K562 (cell line): ENCODE measurements around the gene PI4KA. TPM values are rescaled to one million over a fixed set of nuclear protein-coding genes. Genes with fewer than 3 reads are reported as not detected.

ENCODE experiments used
- ELK3 ChIP-seq: fragments of 450-650 bp; formaldehyde crosslinking; IDR thresholded peaks from 2 replicates; pipeline ENCODE4 v1.4.0; 2020; ENCODE audit warnings: mild to moderate bottlenecking
- HMGXB4 ChIP-seq: sonication (generic); formaldehyde crosslinking; IDR thresholded peaks from 2 replicates; pipeline ENCODE4 v1.8.1; 2023; ENCODE audit warnings: mild to moderate bottlenecking, missing genetic modification reagents
- LARP7 ChIP-seq: fragments of 450-650 bp; IDR thresholded peaks from 2 replicates; pipeline ENCODE4 v1.6.1; 2016
- RAD21 ChIP-seq, 2 experiments: fragments of 250-450 bp in 1 of 2; fragments of 450-650 bp in 1 of 2; sonication (Bioruptor Pico) in 1 of 2; formaldehyde crosslinking in 1 of 2; IDR thresholded peaks in 1 of 2; conservative IDR thresholded peaks in 1 of 2; 2 replicates each; pipeline versions ENCODE4 v1.4.0 to v1.8.0; 2020 to 2022; ENCODE audit warnings: mild to moderate bottlenecking in 2 of 2, moderate library complexity in 1 of 2
- SMAD1 ChIP-seq: fragments of 150-350 bp; IDR thresholded peaks from 2 replicates; pipeline ENCODE4 v1.6.1; 2014; ENCODE audit warnings: low read length, low read depth; ENCODE audit not compliant: partially characterized antibody
- STAG1 ChIP-seq: sonication (generic); formaldehyde crosslinking; IDR thresholded peaks from 2 replicates; pipeline ENCODE4 v1.5.0; 2020; ENCODE audit warnings: missing genetic modification reagents, borderline replicate concordance
- ZFX ChIP-seq: sonication (generic); formaldehyde crosslinking; IDR thresholded peaks from 2 replicates; pipeline ENCODE4 v1.8.0; 2022; ENCODE audit warnings: mild to moderate bottlenecking, missing genetic modification reagents, moderate library complexity
- polyA plus RNA-seq, 8 experiments: library from polyadenylated mRNA; depleted of rRNA in 4 of 8; stranded (reverse) in 5 of 8; unstranded in 3 of 8; fragments of >200 nt; fragmentation: Nextera tagmentation in 2 of 8; fragmentation: Illumina TruSeq in 1 of 8; extraction: Ambion mirVana in 2 of 8; extraction: Trizol in 1 of 8; gene quantifications; 2 replicates each; pipeline versions ENCODE4 v1.2.1 to v1.2.3, GENCODE V29; 2011 to 2014; ENCODE audit warnings: inconsistent platforms in 1 of 8, missing spikeins in 1 of 8
- total RNA-seq, 7 experiments: library from RNA; depleted of rRNA in 6 of 7; stranded (reverse); fragments of >200 nt in 6 of 7; fragmentation: Illumina TruSeq in 2 of 7; extraction: Trizol in 2 of 7; gene quantifications; 2 replicates each; pipeline versions ENCODE4 v1.2.1 to v1.2.3, GENCODE V29; 2011 to 2021; ENCODE audit warnings: low replicate concordance in 1 of 7
- TF ChIP-seq, protein P1 (sequence below), 2 experiments: fragments of 450-650 bp in 1 of 2; sonication (generic) in 1 of 2; formaldehyde crosslinking in 1 of 2; IDR thresholded peaks; 2 replicates each; pipeline versions ENCODE4 v1.7.1 to v1.9.0; 2016 to 2022; ENCODE audit warnings: inconsistent platforms in 1 of 2, mild to moderate bottlenecking in 1 of 2, missing genetic modification reagents in 1 of 2

Gene PI4KA
- total and polyA plus RNA-seq, 9 of the 15 experiments (the other 6 are each of a cell fraction or from before 2014, with no cell fraction given): 7.3 to 187 (median 84.7) TPM

DNA sequence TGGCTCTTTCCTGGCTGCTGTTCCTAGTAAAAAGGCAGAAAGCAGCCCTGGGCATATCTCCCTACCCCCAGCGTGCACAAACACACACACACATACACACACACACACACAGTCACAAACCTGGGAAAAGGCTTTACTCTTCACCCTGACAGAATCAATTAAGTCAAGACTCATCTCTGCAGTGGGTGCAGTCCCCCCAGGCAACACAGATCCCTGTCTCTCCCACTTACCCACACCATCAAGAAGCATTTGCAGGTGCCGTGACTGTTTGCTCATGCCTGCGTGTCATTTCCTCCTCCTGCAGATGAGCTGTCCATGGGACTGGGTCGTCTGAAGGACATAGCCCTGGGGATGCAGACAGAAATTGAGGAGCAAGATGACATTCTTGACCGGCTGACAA is 28.8 kb upstream of the PI4KA start (continued):
- TF ChIP-seq, protein P1, sequence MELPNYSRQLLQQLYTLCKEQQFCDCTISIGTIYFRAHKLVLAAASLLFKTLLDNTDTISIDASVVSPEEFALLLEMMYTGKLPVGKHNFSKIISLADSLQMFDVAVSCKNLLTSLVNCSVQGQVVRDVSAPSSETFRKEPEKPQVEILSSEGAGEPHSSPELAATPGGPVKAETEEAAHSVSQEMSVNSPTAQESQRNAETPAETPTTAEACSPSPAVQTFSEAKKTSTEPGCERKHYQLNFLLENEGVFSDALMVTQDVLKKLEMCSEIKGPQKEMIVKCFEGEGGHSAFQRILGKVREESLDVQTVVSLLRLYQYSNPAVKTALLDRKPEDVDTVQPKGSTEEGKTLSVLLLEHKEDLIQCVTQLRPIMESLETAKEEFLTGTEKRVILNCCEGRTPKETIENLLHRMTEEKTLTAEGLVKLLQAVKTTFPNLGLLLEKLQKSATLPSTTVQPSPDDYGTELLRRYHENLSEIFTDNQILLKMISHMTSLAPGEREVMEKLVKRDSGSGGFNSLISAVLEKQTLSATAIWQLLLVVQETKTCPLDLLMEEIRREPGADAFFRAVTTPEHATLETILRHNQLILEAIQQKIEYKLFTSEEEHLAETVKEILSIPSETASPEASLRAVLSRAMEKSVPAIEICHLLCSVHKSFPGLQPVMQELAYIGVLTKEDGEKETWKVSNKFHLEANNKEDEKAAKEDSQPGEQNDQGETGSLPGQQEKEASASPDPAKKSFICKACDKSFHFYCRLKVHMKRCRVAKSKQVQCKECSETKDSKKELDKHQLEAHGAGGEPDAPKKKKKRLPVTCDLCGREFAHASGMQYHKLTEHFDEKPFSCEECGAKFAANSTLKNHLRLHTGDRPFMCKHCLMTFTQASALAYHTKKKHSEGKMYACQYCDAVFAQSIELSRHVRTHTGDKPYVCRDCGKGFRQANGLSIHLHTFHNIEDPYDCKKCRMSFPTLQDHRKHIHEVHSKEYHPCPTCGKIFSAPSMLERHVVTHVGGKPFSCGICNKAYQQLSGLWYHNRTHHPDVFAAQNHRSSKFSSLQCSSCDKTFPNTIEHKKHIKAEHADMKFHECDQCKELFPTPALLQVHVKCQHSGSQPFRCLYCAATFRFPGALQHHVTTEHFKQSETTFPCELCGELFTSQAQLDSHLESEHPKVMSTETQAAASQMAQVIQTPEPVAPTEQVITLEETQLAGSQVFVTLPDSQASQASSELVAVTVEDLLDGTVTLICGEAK (IDR thresholded peaks at IDR 0.05): no peak
- TF ChIP-seq, protein P1 (CRISPR knock-in tag; IDR thresholded peaks at IDR 0.05): peak; percentile 23; the same call in 1 of the 2 replicates
- TF ChIP-seq ELK3: no peak
- no peak for TF ChIP-seq SMAD1
- peak in 1 of 2 experiments; percentile 18; a peak in 1 of 4 replicates for TF ChIP-seq RAD21 (CRISPR knock-in tag; conservative IDR thresholded peaks at IDR 0.05 in 1 of 2, IDR thresholded peaks at IDR 0.05 in 1 of 2)
- peak; percentile 11; the same call in 1 of the 2 replicates for TF ChIP-seq STAG1 (CRISPR knock-in tag)
- TF ChIP-seq ZFX (CRISPR knock-in tag): 0 out of 2 replicates have a peak, but pooled peaks have one; percentile 10
- TF ChIP-seq LARP7: 0 out of 2 replicates have a peak, but pooled peaks have one; percentile 5
- peak; percentile 26; the same call in 1 of the 2 replicates for TF ChIP-seq HMGXB4 (CRISPR knock-in tag)
- TF ChIP-seq, all 486 proteins: peak for 11
